K562 (cell line): ENCODE measurements around the gene MEGF11. TPM values are rescaled to one million over a fixed set of nuclear protein-coding genes. Genes with fewer than 3 reads are reported as not detected.

Experiments used
- ATAC-seq: fragments of 200-7000 bp; cut with Tn5 transposase; 3 replicates; pipeline ENCODE4 v1.9.1; 2020; ENCODE audit warnings: moderate library complexity
- BruUV-seq: library from RNA; stranded (reverse); fragments of 400-500 nt; replicated peaks from 2 replicates; lab custom pipeline; 2021; lab: Mats Ljungman, UMichigan
- CTCF ChIA-PET: fragments of 300-600 bp; formaldehyde crosslinking; extraction: SDS; loops from one replicate; lab custom pipeline; 2021; ENCODE audit warnings: low intra/inter-chr PET ratio; lab: Yijun Ruan, JAX
- POLR2A ChIA-PET: fragments of 300-600, 350-650 bp; sonication (Branson Sonifier 250); formaldehyde crosslinking; extraction: SDS; loops from one replicate; lab custom pipeline; 2021; ENCODE audit warnings: antibody characterized with exemption, inconsistent platforms; lab: Yijun Ruan, JAX
- DNase-seq, 4 experiments: peaks; one replicate each; pipeline versions ENCODE4 v3.0.0 to v3.0.0-alpha.2; 2011 to 2018; ENCODE audit warnings: low spot score in 3 of 4, mixed read lengths in 3 of 4; ENCODE audit errors: extremely low read depth in 1 of 4
- FAIRE-seq: peaks from 2 replicates; lab custom pipeline; 2011; peaks lifted over from hg19 to GRCh38; lab: Jason Lieb, UNC
- H2AFZ ChIP-seq: 2 replicates; pipeline ENCODE4 v1.6.0; 2011; ENCODE audit warnings: low read depth, low read length, control low read depth, inconsistent platforms
- H3K27ac ChIP-seq: fragments of 200-600 bp; 3 replicates; pipeline ENCODE4 v1.8.0; 2011; ENCODE audit warnings: low read depth, mild to moderate bottlenecking, control low read depth, inconsistent platforms, low read length, moderate library complexity, mixed read lengths; ENCODE audit errors: extremely low read depth
- H3K27me3 ChIP-seq, 2 experiments: fragments of 300-600 bp in 1 of 2; 2 replicates in 1 of 2; 3 replicates in 1 of 2; pipeline versions ENCODE4 v1.6.0 to v1.8.0; 2011; ENCODE audit warnings: inconsistent platforms in 2 of 2, low read length in 2 of 2, mild to moderate bottlenecking in 1 of 2, mixed read lengths in 1 of 2, moderate library complexity in 1 of 2; ENCODE audit not compliant: control insufficient read depth in 2 of 2, insufficient read depth in 2 of 2
- H3K36me3 ChIP-seq: fragments of 300-600 bp; 3 replicates; pipeline ENCODE4 v1.8.0; 2011; ENCODE audit warnings: mild to moderate bottlenecking, low read length, inconsistent platforms; ENCODE audit not compliant: control insufficient read depth, insufficient read depth
- H3K4me1 ChIP-seq, 2 experiments: fragments of 200-600 bp in 1 of 2; replicated peaks in 1 of 2; 2 replicates in 1 of 2; 3 replicates in 1 of 2; pipeline versions ENCODE4 v1.5.1 to v1.8.0; 2011; ENCODE audit warnings: inconsistent platforms in 2 of 2, low read length in 2 of 2, mild to moderate bottlenecking in 1 of 2, mixed read lengths in 1 of 2, moderate library complexity in 1 of 2; ENCODE audit not compliant: control insufficient read depth in 2 of 2, insufficient read depth in 2 of 2
- H3K4me2 ChIP-seq: 2 replicates; pipeline ENCODE4 v1.6.1; 2011; ENCODE audit warnings: low read length, control low read depth, inconsistent platforms, mixed read lengths; ENCODE audit not compliant: insufficient read depth
- H3K4me3 ChIP-seq: fragments of 200-600 bp; sonication (generic), shearing (Covaris generic); 2 replicates; pipeline ENCODE4 v1.5.1; 2016; ENCODE audit warnings: control low read depth, inconsistent platforms
- H3K79me2 ChIP-seq: fragments of 200-600 bp; 3 replicates; pipeline ENCODE4 v1.8.0; 2011; ENCODE audit warnings: low read length, inconsistent platforms; ENCODE audit not compliant: control insufficient read depth, insufficient read depth
- H3K9ac ChIP-seq, 2 experiments: 2 replicates each; pipeline versions ENCODE4 v1.6.0 to v1.6.1; 2011; ENCODE audit warnings: low read depth in 2 of 2, low read length in 2 of 2, control low read depth in 1 of 2, inconsistent platforms in 1 of 2, mild to moderate bottlenecking in 1 of 2, mixed read lengths in 1 of 2; ENCODE audit not compliant: insufficient read depth in 1 of 2
- H3K9me1 ChIP-seq: one replicate; pipeline ENCODE4 v1.6.0; 2011; ENCODE audit warnings: inconsistent platforms, mild to moderate bottlenecking, low read length, moderate library complexity; ENCODE audit not compliant: control insufficient read depth, insufficient read depth
- H3K9me3 ChIP-seq: replicated peaks from 2 replicates; pipeline ENCODE4 v1.5.1; 2011; ENCODE audit warnings: low read depth, low read length, inconsistent platforms; ENCODE audit not compliant: control insufficient read depth, insufficient read depth
- H4K20me1 ChIP-seq: replicated peaks from 2 replicates; pipeline ENCODE4 v1.6.1; 2011; ENCODE audit warnings: low read length, inconsistent platforms, mixed read lengths; ENCODE audit not compliant: control insufficient read depth, insufficient read depth
- BACH1 ChIP-seq: fragments of 200-800 bp; sonication (Bioruptor generic); IDR thresholded peaks from 2 replicates; pipeline ENCODE4 v1.6.1; 2016; ENCODE audit warnings: missing genetic modification characterization, missing compliant biosample characterization
- DACH1 ChIP-seq: fragments of 450-650 bp; IDR thresholded peaks from 2 replicates; pipeline ENCODE4 v1.6.1; 2018; ENCODE audit not compliant: partially characterized antibody
- ETV1 ChIP-seq: fragments of 450-650 bp; conservative IDR thresholded peaks from 2 replicates; pipeline ENCODE4 v1.6.1; 2016; ENCODE audit warnings: missing genetic modification characterization, control low read depth, low read depth, missing compliant biosample characterization
- FOXJ3 ChIP-seq: sonication (generic); formaldehyde crosslinking; IDR thresholded peaks from 2 replicates; pipeline ENCODE4 v1.4.0; 2020; ENCODE audit warnings: mild to moderate bottlenecking, missing genetic modification reagents
- HDAC1 ChIP-seq, 2 experiments: fragments of 450-650 bp; IDR thresholded peaks; 2 replicates each; pipeline ENCODE4 v1.6.1; 2016 to 2017; ENCODE audit warnings: inconsistent platforms in 1 of 2, mild to moderate bottlenecking in 1 of 2, moderate library complexity in 1 of 2
- HDGF ChIP-seq: fragments of 450-650 bp; IDR thresholded peaks from 2 replicates; pipeline ENCODE4 v1.6.1; 2016
- POLR2A ChIP-seq: fragments of 450-650 bp; conservative IDR thresholded peaks from 2 replicates; pipeline ENCODE4 v1.6.1; 2016
- PTTG1 ChIP-seq: fragments of 450-650 bp; IDR thresholded peaks from 2 replicates; pipeline ENCODE4 v1.6.1; 2016; ENCODE audit warnings: low read depth, mild to moderate bottlenecking, missing genetic modification characterization, missing compliant biosample characterization
- STAT5A ChIP-seq: IDR thresholded peaks from 2 replicates; pipeline ENCODE4 v1.6.1; 2012; ENCODE audit warnings: low read length, inconsistent platforms, borderline replicate concordance
- U2AF2 ChIP-seq: fragments of 200-400 bp; formaldehyde crosslinking; optimal IDR thresholded peaks from 2 replicates; pipeline ENCODE3; 2017; ENCODE audit warnings: low read depth, mild to moderate bottlenecking, low read length
- ZNF24 ChIP-seq: fragments of 450-650 bp; IDR thresholded peaks from 2 replicates; pipeline ENCODE4 v1.6.1; 2016
- ZNF324 ChIP-seq: fragments of 250-450 bp; sonication (Bioruptor Pico); IDR thresholded peaks from 2 replicates; pipeline ENCODE4 v1.4.0; 2020; ENCODE audit warnings: mild to moderate bottlenecking
- ZNF384 ChIP-seq: IDR thresholded peaks from 2 replicates; pipeline ENCODE4 v1.6.1; 2012; ENCODE audit warnings: low read depth, low read length, improper control_type of control experiment
- ZNF518B ChIP-seq: fragments of 250-450 bp; sonication (Bioruptor Pico); IDR thresholded peaks from 2 replicates; pipeline ENCODE4 v1.5.0; 2021; ENCODE audit warnings: mild to moderate bottlenecking, moderate library complexity
- ZNF639 ChIP-seq, 2 experiments: fragments of 200-800 bp in 1 of 2; sonication (Bioruptor generic) in 1 of 2; sonication (generic) in 1 of 2; formaldehyde crosslinking in 1 of 2; IDR thresholded peaks in 1 of 2; conservative IDR thresholded peaks in 1 of 2; 2 replicates each; pipeline versions ENCODE4 v1.5.0 to v1.6.1; 2016 to 2020; ENCODE audit warnings: missing compliant biosample characterization in 1 of 2, missing genetic modification characterization in 1 of 2, missing genetic modification reagents in 1 of 2
- ZNF830 ChIP-seq: fragments of 250-450 bp; sonication (Bioruptor Pico); IDR thresholded peaks from 2 replicates; pipeline ENCODE4 v1.5.0; 2021; ENCODE audit warnings: mild to moderate bottlenecking
- WGBS: fragments of 100-300 bp; shearing (Covaris generic); methylation state at CpG from one replicate; pipeline ENCODE4 v1.1.6; 2016; ENCODE audit warnings: low coverage, mixed read lengths; ENCODE audit not compliant: insufficient coverage; ENCODE audit errors: missing lambda C conversion rate; 5-methylcytosine and 5-hydroxymethylcytosine counted together
- in situ Hi-C: fragments of 300-500 bp; cut with MboI; formaldehyde crosslinking; loops from 4 replicates; pipeline ENCODE4 v1.15.0; 2018; ENCODE audit warnings: inconsistent platforms, mixed read lengths
- intact Hi-C: fragments of 100-400 bp; cut with micrococcal nuclease; formaldehyde crosslinking; loops from 2 replicates; pipeline ENCODE4 v1.14.2; 2022
- polyA plus RNA-seq, 8 experiments: library from polyadenylated mRNA; depleted of rRNA in 4 of 8; stranded (reverse) in 5 of 8; unstranded in 3 of 8; fragments of >200 nt; fragmentation: Nextera tagmentation in 2 of 8; fragmentation: Illumina TruSeq in 1 of 8; extraction: Ambion mirVana in 2 of 8; extraction: Trizol in 1 of 8; gene quantifications; 2 replicates each; pipeline versions ENCODE4 v1.2.1 to v1.2.3, GENCODE V29; 2011 to 2014; ENCODE audit warnings: inconsistent platforms in 1 of 8, missing spikeins in 1 of 8
- total RNA-seq, 7 experiments: library from RNA; depleted of rRNA in 6 of 7; stranded (reverse); fragments of >200 nt in 6 of 7; fragmentation: Illumina TruSeq in 2 of 7; extraction: Trizol in 2 of 7; gene quantifications; 2 replicates each; pipeline versions ENCODE4 v1.2.1 to v1.2.3, GENCODE V29; 2011 to 2021; ENCODE audit warnings: low replicate concordance in 1 of 7
- TF ChIP-seq, protein P1 (sequence below): sonication (generic); formaldehyde crosslinking; IDR thresholded peaks from 2 replicates; pipeline ENCODE4 v1.8.0; 2022; ENCODE audit warnings: missing genetic modification reagents, mild to moderate bottlenecking, borderline replicate concordance

MEGF11 gene
- total and polyA plus RNA-seq, 9 of the 15 experiments (the other 6 are each of a cell fraction or from before 2014, with no cell fraction given) = 0.06 to 0.23 (median 0.20) TPM; not detected in 6

GRCh38 chr15:65917936-65918335, 335.6 kb downstream of the MEGF11 start (continued):
- TF ChIP-seq ZNF639 (CRISPR knock-in tag; conservative IDR thresholded peaks at IDR 0.05 in 1 of 2, IDR thresholded peaks at IDR 0.05 in 1 of 2) (no peak), ZNF830 (CRISPR knock-in tag) (no peak), BACH1 (no peak), HDGF (no peak), ETV1 (tag) (no peak), HDAC1 (IDR thresholded peaks at IDR 0.05) (no peak)
- TF ChIP-seq, protein P1, sequence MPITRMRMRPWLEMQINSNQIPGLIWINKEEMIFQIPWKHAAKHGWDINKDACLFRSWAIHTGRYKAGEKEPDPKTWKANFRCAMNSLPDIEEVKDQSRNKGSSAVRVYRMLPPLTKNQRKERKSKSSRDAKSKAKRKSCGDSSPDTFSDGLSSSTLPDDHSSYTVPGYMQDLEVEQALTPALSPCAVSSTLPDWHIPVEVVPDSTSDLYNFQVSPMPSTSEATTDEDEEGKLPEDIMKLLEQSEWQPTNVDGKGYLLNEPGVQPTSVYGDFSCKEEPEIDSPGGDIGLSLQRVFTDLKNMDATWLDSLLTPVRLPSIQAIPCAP = no peak

GRCh38 chr15:65917407-65917756, 336.2 kb downstream of the MEGF11 start:
- no peak overlapping the region for H3K9ac ChIP-seq
- no peak overlapping the region for H3K4me3 ChIP-seq
- FAIRE-seq (no peak), ATAC-seq (no peak), DNase-seq (no peak)
- peaks cover 9% of the 10 kb centered on the region for H3K9me1 ChIP-seq
- H4K20me1 ChIP-seq = no peaks in the 10 kb centered on the region; the same call in none of the 2 replicates
- BruUV-seq = no TSS peak
- H3K9me3 ChIP-seq = no peaks in the 10 kb centered on the region
- 14% methylated on average over 2 of the region's 3 CpGs for WGBS
- H3K27ac ChIP-seq = no peak overlapping the region
- CTCF ChIA-PET = no interaction called here
- in situ Hi-C loops = no loop called here
- H3K4me2 ChIP-seq = no peak overlapping the region
- no peaks in the 10 kb centered on the region for H3K27me3 ChIP-seq
- intact Hi-C loops = no loop called here
- H3K79me2 ChIP-seq = no peaks in the 10 kb centered on the region
- POLR2A ChIA-PET = no interaction called here
- H3K36me3 ChIP-seq = peaks cover 4% of the 10 kb centered on the region; the same call in 1 of the 3 replicates
- H3K4me1 ChIP-seq = peaks cover 0 to 7% of the 10 kb centered on the region in 2 experiments; a peak in 2 of 5 replicates
- H2AFZ ChIP-seq = no peak overlapping the region
- no peak for TF ChIP-seq PTTG1
- no peak for TF ChIP-seq STAT5A
- TF ChIP-seq POLR2A = no peak
- no peak for TF ChIP-seq BACH1
- no peak for TF ChIP-seq ZNF384
- no peak for TF ChIP-seq FOXJ3 (CRISPR knock-in tag)
- TF ChIP-seq ZNF518B (CRISPR knock-in tag) = no peak
- TF ChIP-seq ZNF324 = no peak
- no peak for TF ChIP-seq DACH1
- no peak for TF ChIP-seq ZNF24
- TF ChIP-seq U2AF2 = no peak
